ENCODE results near the gene PTH1R.

PTH1R gene

GRCh38 chr3:46905661-46906451, 28.3 kb downstream of the PTH1R start:
- POLR2A ChIA-PET, result no interaction called here
- TF ChIP-seq CTCF (IDR thresholded peaks at IDR 0.05; ENCODE audit: control extremely low read depth, extremely low read depth, low read depth, missing control alignments), result no peak
- CTCF ChIA-PET, result interaction anchor here (1.0 to 1.3 kb wide), 2 partner anchors 9 to 39 kb away, joined by 3 to 5 read pairs; no protein-coding TSS in a partner anchor
- DNase-seq (ENCODE audit: extremely low spot score), result no peak

GRCh38 chr3:46906471-46907058, 29.0 kb downstream of the PTH1R start:
- POLR2A ChIA-PET, result no interaction called here
- TF ChIP-seq CTCF (IDR thresholded peaks at IDR 0.05; ENCODE audit: control extremely low read depth, extremely low read depth, low read depth, missing control alignments), result no peak
- CTCF ChIA-PET, result interaction anchor here (1.0 kb wide), 1 partner anchor 39 kb away, joined by 3 read pairs; no protein-coding TSS in a partner anchor
- DNase-seq (ENCODE audit: extremely low spot score), result no peak

- no peak for TF ChIP-seq CTCF (IDR thresholded peaks at IDR 0.05; ENCODE audit: control extremely low read depth, extremely low read depth, low read depth, missing control alignments)
- ChIA-PET POLR2A (no interaction called here), CTCF (no interaction called here)
- DNase-seq (ENCODE audit: extremely low spot score), result no peak
Measured at GRCh38 chr3:46907271-46907670, 29.8 kb downstream of the PTH1R start.

- CTCF ChIA-PET, result interaction anchor here (2.4 kb wide), 1 partner anchor 15 kb away, joined by 19 read pairs; no protein-coding TSS in a partner anchor
- DNase-seq (ENCODE audit: extremely low spot score), result no peak
- POLR2A ChIA-PET, result no interaction called here
- TF ChIP-seq CTCF (IDR thresholded peaks at IDR 0.05; ENCODE audit: control extremely low read depth, extremely low read depth, low read depth, missing control alignments), result no peak
Measured at GRCh38 chr3:46907960-46908293, 30.4 kb downstream of the PTH1R start.

GRCh38 chr3:46908294-46908985, 30.9 kb downstream of the PTH1R start:
- ChIA-PET CTCF (interaction anchor here (0.9 to 2.4 kb wide), 17 partner anchors 8 to 337 kb away, joined by 3 to 21 read pairs (median 12); partner anchors contain the start of gene TMIE), POLR2A (no interaction called here)
- DNase-seq (ENCODE audit: extremely low spot score), result no peak
- TF ChIP-seq CTCF (IDR thresholded peaks at IDR 0.05; ENCODE audit: control extremely low read depth, extremely low read depth, low read depth, missing control alignments), result no peak

- no peak for DNase-seq (ENCODE audit: extremely low spot score)
- TF ChIP-seq CTCF (IDR thresholded peaks at IDR 0.05; ENCODE audit: control extremely low read depth, extremely low read depth, low read depth, missing control alignments), result no peak
- POLR2A ChIA-PET, result no interaction called here
- CTCF ChIA-PET, result interaction anchor here (0.7 to 2.4 kb wide), 28 partner anchors 9 to 421 kb away, joined by 3 to 21 read pairs (median 6); partner anchors contain the start of gene TMIE
Measured at GRCh38 chr3:46908986-46909534, 31.5 kb downstream of the PTH1R start.

Measured in GM10248 (cell line).